K562 (cell line): ENCODE data around the gene ATL1. TPM values are rescaled to one million over a fixed set of nuclear protein-coding genes. Genes with fewer than 3 reads are reported as not detected.

Source experiments
- CXXC5 ChIP-seq: fragments of 250-450 bp; sonication (Bioruptor Pico); IDR thresholded peaks from 2 replicates; pipeline ENCODE4 v1.8.0; 2022; ENCODE audit warnings: inconsistent platforms, mild to moderate bottlenecking, moderate library complexity
- DPF2 ChIP-seq: fragments of 450-650 bp; IDR thresholded peaks from 2 replicates; pipeline ENCODE4 v1.6.1; 2016
- EGR1 ChIP-seq: fragments of 450-650 bp; conservative IDR thresholded peaks from 2 replicates; pipeline ENCODE4 v1.6.1; 2017; ENCODE audit warnings: mild to moderate bottlenecking
- EWSR1 ChIP-seq: fragments of 450-650 bp; IDR thresholded peaks from 2 replicates; pipeline ENCODE4 v1.6.1; 2018; ENCODE audit warnings: borderline replicate concordance, mild to moderate bottlenecking, low read depth, moderate library complexity; ENCODE audit not compliant: partially characterized antibody
- FOSL1 ChIP-seq: fragments of 200-800 bp; sonication (Bioruptor generic); conservative IDR thresholded peaks from 2 replicates; pipeline ENCODE4 v1.6.1; 2016; ENCODE audit warnings: missing genetic modification characterization, missing compliant biosample characterization
- HDAC2 ChIP-seq: fragments of 450-650 bp; IDR thresholded peaks from 2 replicates; pipeline ENCODE4 v1.6.1; 2016; ENCODE audit warnings: mild to moderate bottlenecking
- HNRNPH1 ChIP-seq: fragments of 200-400 bp; formaldehyde crosslinking; optimal IDR thresholded peaks from 2 replicates; pipeline ENCODE3; 2017; ENCODE audit warnings: low read depth, mild to moderate bottlenecking, low read length, moderate library complexity
- HNRNPK ChIP-seq: fragments of 200-400 bp; formaldehyde crosslinking; IDR thresholded peaks from one replicate; pipeline ENCODE4 v1.6.1; 2018; ENCODE audit warnings: mild to moderate bottlenecking, low read depth, low read length; ENCODE audit not compliant: poor library complexity, severe bottlenecking
- MCM3 ChIP-seq: fragments of 450-650 bp; IDR thresholded peaks from 2 replicates; pipeline ENCODE4 v1.6.1; 2016
- PML ChIP-seq: IDR thresholded peaks from 2 replicates; pipeline ENCODE4 v1.6.1; 2012; ENCODE audit warnings: low read length, inconsistent platforms
- POLR2B ChIP-seq: fragments of 450-650 bp; IDR thresholded peaks from 2 replicates; pipeline ENCODE4 v1.6.1; 2018; ENCODE audit warnings: low read depth; ENCODE audit not compliant: partially characterized antibody
- POLR2G ChIP-seq: fragments of 200-400 bp; formaldehyde crosslinking; IDR thresholded peaks from 2 replicates; pipeline ENCODE4 v1.6.1; 2017; ENCODE audit warnings: low read depth, mild to moderate bottlenecking, antibody characterized with exemption, low read length, moderate library complexity
- SIN3A ChIP-seq, 2 experiments: fragments of 150-350 bp in 1 of 2; IDR thresholded peaks; 2 replicates each; pipeline ENCODE4 v1.6.1; 2011 to 2016; ENCODE audit warnings: borderline replicate concordance in 2 of 2, low read depth in 2 of 2, low read length in 2 of 2, mild to moderate bottlenecking in 2 of 2, moderate library complexity in 2 of 2; ENCODE audit not compliant: control insufficient read depth in 1 of 2
- SP1 ChIP-seq: sonication (generic); formaldehyde crosslinking; IDR thresholded peaks from 2 replicates; pipeline ENCODE4 v1.8.1; 2022; ENCODE audit warnings: mild to moderate bottlenecking, missing genetic modification reagents
- SREBF1 ChIP-seq: fragments of 150-350 bp; IDR thresholded peaks from 2 replicates; pipeline ENCODE4 v1.6.1; 2014; ENCODE audit warnings: antibody characterized with exemption, low read depth, low read length, borderline replicate concordance
- TARDBP ChIP-seq: fragments of 450-650 bp; IDR thresholded peaks from 2 replicates; pipeline ENCODE4 v1.6.1; 2016
- TCF7 ChIP-seq: sonication (generic); IDR thresholded peaks from 2 replicates; pipeline ENCODE4 v1.6.1; 2016; ENCODE audit warnings: antibody characterized with exemption, borderline replicate concordance
- THAP12 ChIP-seq: fragments of 250-450 bp; sonication (Bioruptor Pico); IDR thresholded peaks from 2 replicates; pipeline ENCODE4 v1.9.0; 2021; ENCODE audit warnings: mild to moderate bottlenecking, inconsistent platforms
- ZBTB1 ChIP-seq: sonication (generic); formaldehyde crosslinking; IDR thresholded peaks from 2 replicates; pipeline ENCODE4 v1.8.1; 2023; ENCODE audit warnings: missing genetic modification reagents, low read depth, mild to moderate bottlenecking, borderline replicate concordance
- ZNF224 ChIP-seq: sonication (generic); formaldehyde crosslinking; IDR thresholded peaks from 2 replicates; pipeline ENCODE4 v1.8.0; 2022; ENCODE audit warnings: mild to moderate bottlenecking, missing genetic modification reagents
- ZNF282 ChIP-seq: sonication (generic); formaldehyde crosslinking; IDR thresholded peaks from 2 replicates; pipeline ENCODE4 v1.8.1; 2023; ENCODE audit warnings: missing genetic modification reagents
- ZNF354B ChIP-seq: fragments of 250-450 bp; sonication (Bioruptor Pico); IDR thresholded peaks from 2 replicates; pipeline ENCODE4 v1.4.0; 2020
- ZNF384 ChIP-seq: IDR thresholded peaks from 2 replicates; pipeline ENCODE4 v1.6.1; 2012; ENCODE audit warnings: low read depth, low read length, improper control_type of control experiment
- ZNF57 ChIP-seq: fragments of 450-650 bp; formaldehyde crosslinking; IDR thresholded peaks from 2 replicates; pipeline ENCODE4 v1.4.0; 2020; ENCODE audit warnings: mild to moderate bottlenecking, moderate library complexity
- polyA plus RNA-seq, 8 experiments: library from polyadenylated mRNA; depleted of rRNA in 4 of 8; stranded (reverse) in 5 of 8; unstranded in 3 of 8; fragments of >200 nt; fragmentation: Nextera tagmentation in 2 of 8; fragmentation: Illumina TruSeq in 1 of 8; extraction: Ambion mirVana in 2 of 8; extraction: Trizol in 1 of 8; gene quantifications; 2 replicates each; pipeline versions ENCODE4 v1.2.1 to v1.2.3, GENCODE V29; 2011 to 2014; ENCODE audit warnings: inconsistent platforms in 1 of 8, missing spikeins in 1 of 8
- total RNA-seq, 7 experiments: library from RNA; depleted of rRNA in 6 of 7; stranded (reverse); fragments of >200 nt in 6 of 7; fragmentation: Illumina TruSeq in 2 of 7; extraction: Trizol in 2 of 7; gene quantifications; 2 replicates each; pipeline versions ENCODE4 v1.2.1 to v1.2.3, GENCODE V29; 2011 to 2021; ENCODE audit warnings: low replicate concordance in 1 of 7
- TF ChIP-seq, protein P1 (sequence below), 2 experiments: fragments of 150-350 bp in 1 of 2; IDR thresholded peaks; 2 replicates each; pipeline ENCODE4 v1.6.1; 2012 to 2016; ENCODE audit warnings: low read depth in 2 of 2, low read length in 2 of 2, mild to moderate bottlenecking in 1 of 2, moderate library complexity in 1 of 2

Gene ATL1
- total and polyA plus RNA-seq, 9 of the 15 experiments (the other 6 are each of a cell fraction or from before 2014, with no cell fraction given): 0.04 to 0.16 (median 0.07) TPM; not detected in 4

GRCh38 chr14:50532502-50533240 is 27.3 kb upstream of the ATL1 start, which contains the start of gene MAP4K5 (continued):
- TF ChIP-seq TCF7: no peak
- peak; percentile 38; the same call in 1 of the 2 replicates for TF ChIP-seq EGR1
- TF ChIP-seq THAP12 (CRISPR knock-in tag): no peak
- TF ChIP-seq SP1 (CRISPR knock-in tag): peak; percentile 67; the same call in 1 of the 2 replicates
- TF ChIP-seq EWSR1: no peak
- TF ChIP-seq TARDBP: no peak; the same call in 1 of the 2 replicates
- TF ChIP-seq ZNF224 (CRISPR knock-in tag): no peak
- TF ChIP-seq PML: no peak
- TF ChIP-seq DPF2: no peak
- TF ChIP-seq ZNF57 (CRISPR knock-in tag): no peak
- TF ChIP-seq HDAC2: no peak
- peak; percentile 91 for TF ChIP-seq CXXC5 (CRISPR knock-in tag)
- TF ChIP-seq ZBTB1 (CRISPR knock-in tag): no peak
- TF ChIP-seq ZNF384: peak; percentile 29; the same call in 1 of the 2 replicates
- TF ChIP-seq POLR2B: no peak
- TF ChIP-seq, protein P1, sequence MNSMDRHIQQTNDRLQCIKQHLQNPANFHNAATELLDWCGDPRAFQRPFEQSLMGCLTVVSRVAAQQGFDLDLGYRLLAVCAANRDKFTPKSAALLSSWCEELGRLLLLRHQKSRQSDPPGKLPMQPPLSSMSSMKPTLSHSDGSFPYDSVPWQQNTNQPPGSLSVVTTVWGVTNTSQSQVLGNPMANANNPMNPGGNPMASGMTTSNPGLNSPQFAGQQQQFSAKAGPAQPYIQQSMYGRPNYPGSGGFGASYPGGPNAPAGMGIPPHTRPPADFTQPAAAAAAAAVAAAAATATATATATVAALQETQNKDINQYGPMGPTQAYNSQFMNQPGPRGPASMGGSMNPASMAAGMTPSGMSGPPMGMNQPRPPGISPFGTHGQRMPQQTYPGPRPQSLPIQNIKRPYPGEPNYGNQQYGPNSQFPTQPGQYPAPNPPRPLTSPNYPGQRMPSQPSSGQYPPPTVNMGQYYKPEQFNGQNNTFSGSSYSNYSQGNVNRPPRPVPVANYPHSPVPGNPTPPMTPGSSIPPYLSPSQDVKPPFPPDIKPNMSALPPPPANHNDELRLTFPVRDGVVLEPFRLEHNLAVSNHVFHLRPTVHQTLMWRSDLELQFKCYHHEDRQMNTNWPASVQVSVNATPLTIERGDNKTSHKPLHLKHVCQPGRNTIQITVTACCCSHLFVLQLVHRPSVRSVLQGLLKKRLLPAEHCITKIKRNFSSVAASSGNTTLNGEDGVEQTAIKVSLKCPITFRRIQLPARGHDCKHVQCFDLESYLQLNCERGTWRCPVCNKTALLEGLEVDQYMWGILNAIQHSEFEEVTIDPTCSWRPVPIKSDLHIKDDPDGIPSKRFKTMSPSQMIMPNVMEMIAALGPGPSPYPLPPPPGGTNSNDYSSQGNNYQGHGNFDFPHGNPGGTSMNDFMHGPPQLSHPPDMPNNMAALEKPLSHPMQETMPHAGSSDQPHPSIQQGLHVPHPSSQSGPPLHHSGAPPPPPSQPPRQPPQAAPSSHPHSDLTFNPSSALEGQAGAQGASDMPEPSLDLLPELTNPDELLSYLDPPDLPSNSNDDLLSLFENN (IDR thresholded peaks at IDR 0.05; ENCODE audit: low read depth in 2 of 2, low read length in 2 of 2): no peak
- TF ChIP-seq SREBF1: 0 out of 2 replicates have a peak, but pooled peaks have one; percentile 44
- peak; percentile 91 for TF ChIP-seq POLR2G
- no peak for TF ChIP-seq HNRNPK
- peak in 1 of 2 experiments; percentile 55; a peak in 1 of 4 replicates for TF ChIP-seq SIN3A (IDR thresholded peaks at IDR 0.05; ENCODE audit: borderline replicate concordance in 2 of 2, control insufficient read depth in 1 of 2, low read depth in 2 of 2, low read length in 2 of 2)
- no peak for TF ChIP-seq MCM3
- TF ChIP-seq ZNF354B (CRISPR knock-in tag): no peak
- TF ChIP-seq HNRNPH1: no peak
- 0 out of 2 replicates have a peak, but pooled peaks have one; percentile 24 for TF ChIP-seq FOSL1 (tag)
- TF ChIP-seq ZNF282 (CRISPR knock-in tag): no peak
